Measurements from ENCODE around the gene FPGT. TPM values are rescaled to one million over a fixed set of nuclear protein-coding genes. Genes with fewer than 3 reads are reported as not detected.

FPGT gene
- total RNA-seq, 1 donor from 2014 or later, result 32.9 TPM

Other genes starting within 250 kb of the FPGT start
- gene LRRIQ3, start 66 bp upstream of the FPGT start, total RNA-seq, result 1.9 TPM
- gene TNNI3K, start 37.1 kb downstream of the FPGT start, total RNA-seq, result 23.4 TPM

All from occipital lobe (tissue), 1 donor.